ENCODE measurements around the gene SUMF1. TPM values are rescaled to one million over a fixed set of nuclear protein-coding genes. Genes with fewer than 3 reads are reported as not detected.

SUMF1 gene
- total RNA-seq, 2 donors from 2014 or later: 30.7 to 32.7 TPM

DNA sequence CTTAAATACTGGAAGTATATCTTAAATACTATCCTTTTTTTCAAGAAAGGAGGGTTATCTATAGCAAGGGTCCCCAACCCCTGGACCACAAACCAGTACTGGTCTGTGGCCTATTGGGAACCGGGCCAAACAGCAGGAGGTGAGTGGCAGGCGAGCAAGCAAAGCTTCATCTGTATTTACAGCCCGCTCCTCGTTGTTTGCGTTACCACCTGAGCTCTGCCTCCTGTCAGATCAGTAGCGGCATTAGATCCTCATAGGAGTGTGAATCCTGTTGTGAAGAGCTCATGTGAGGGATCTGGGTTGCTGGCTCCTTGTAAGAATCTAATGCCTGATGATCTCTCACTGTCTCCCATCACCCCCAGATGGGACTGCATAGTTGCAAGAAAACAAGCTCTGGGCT, 26.1 kb downstream of the SUMF1 start:
- Histone ChIP-seq H3K36me3 (replicated peaks in 1 of 2; ENCODE audit: insufficient read depth in 1 of 2, low read depth in 2 of 2) (no peaks in the 10 kb centered on the region), H3K4me1 (no peaks in the 10 kb centered on the region), H3K27me3 (no peaks in the 10 kb centered on the region), H3K27ac (no peak overlapping the region), H3K4me3 (no peak overlapping the region), H3K9me3 (no peaks in the 10 kb centered on the region)
- ATAC-seq: no peak
- no peak for TF ChIP-seq POLR2A (IDR thresholded peaks at IDR 0.05)
- TF ChIP-seq, protein P1, sequence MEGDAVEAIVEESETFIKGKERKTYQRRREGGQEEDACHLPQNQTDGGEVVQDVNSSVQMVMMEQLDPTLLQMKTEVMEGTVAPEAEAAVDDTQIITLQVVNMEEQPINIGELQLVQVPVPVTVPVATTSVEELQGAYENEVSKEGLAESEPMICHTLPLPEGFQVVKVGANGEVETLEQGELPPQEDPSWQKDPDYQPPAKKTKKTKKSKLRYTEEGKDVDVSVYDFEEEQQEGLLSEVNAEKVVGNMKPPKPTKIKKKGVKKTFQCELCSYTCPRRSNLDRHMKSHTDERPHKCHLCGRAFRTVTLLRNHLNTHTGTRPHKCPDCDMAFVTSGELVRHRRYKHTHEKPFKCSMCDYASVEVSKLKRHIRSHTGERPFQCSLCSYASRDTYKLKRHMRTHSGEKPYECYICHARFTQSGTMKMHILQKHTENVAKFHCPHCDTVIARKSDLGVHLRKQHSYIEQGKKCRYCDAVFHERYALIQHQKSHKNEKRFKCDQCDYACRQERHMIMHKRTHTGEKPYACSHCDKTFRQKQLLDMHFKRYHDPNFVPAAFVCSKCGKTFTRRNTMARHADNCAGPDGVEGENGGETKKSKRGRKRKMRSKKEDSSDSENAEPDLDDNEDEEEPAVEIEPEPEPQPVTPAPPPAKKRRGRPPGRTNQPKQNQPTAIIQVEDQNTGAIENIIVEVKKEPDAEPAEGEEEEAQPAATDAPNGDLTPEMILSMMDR (IDR thresholded peaks at IDR 0.05): no peak
- intact Hi-C loops (cut with DNase I): no loop called here
- 77 to 82% methylated on average over 6 of the region's 6 CpGs for WGBS, 2 donors
- peak in 1 of 4 donors; percentile 14 for DNase-seq

DNA sequence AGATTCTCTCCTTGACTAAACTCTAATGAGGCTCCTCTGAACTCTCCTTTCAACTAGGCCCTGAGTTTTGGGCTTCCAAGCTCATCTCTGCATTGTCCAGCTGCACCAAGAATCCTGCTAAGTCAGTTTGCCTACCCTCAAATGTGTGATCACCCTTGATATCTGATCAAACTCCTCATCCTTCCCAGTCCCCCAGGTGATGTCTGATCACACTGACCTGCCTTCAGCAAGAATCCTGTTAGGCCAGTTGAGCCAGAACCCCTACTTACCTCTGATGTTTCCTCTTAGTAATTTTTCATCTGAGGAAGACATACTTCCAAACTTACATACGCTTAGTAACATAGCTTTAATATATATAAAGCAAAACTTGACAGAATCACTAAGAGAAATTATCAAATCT, 28.8 kb downstream of the SUMF1 start:
- 87 to 88% methylated on average over 1 of the region's 1 CpG for WGBS, 2 donors
- Histone ChIP-seq H3K36me3 (replicated peaks in 1 of 2; ENCODE audit: insufficient read depth in 1 of 2, low read depth in 2 of 2) (no peaks in the 10 kb centered on the region), H3K27ac (no peak overlapping the region), H3K9me3 (no peaks in the 10 kb centered on the region), H3K4me1 (no peaks in the 10 kb centered on the region), H3K27me3 (no peaks in the 10 kb centered on the region), H3K4me3 (no peak overlapping the region)
- DNase-seq (no peak), ATAC-seq (no peak)
- no peak for TF ChIP-seq POLR2A (IDR thresholded peaks at IDR 0.05)
- TF ChIP-seq, protein P1 (IDR thresholded peaks at IDR 0.05): no peak
- intact Hi-C loops (cut with DNase I): no loop called here

DNA sequence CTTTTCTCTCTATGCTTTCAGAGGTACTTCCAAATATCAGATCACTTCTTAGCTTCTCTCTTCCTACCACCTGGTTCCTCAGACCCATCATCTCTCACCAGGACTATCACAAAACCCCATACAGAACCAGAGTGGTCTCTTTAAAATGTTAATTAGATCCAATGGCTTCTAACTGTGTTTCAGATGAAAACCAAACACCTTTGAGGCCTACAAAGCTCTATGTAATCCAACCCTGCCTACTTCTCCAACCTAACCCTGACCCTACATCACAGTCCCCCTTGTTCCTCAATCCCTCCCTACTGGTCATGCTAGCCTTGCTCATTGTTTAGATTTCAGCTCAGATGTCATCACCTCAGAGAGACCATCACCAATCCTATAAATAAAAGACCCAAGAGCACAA, 34.8 kb downstream of the SUMF1 start:
- Histone ChIP-seq H3K27me3 (no peaks in the 10 kb centered on the region), H3K36me3 (replicated peaks in 1 of 2; ENCODE audit: insufficient read depth in 1 of 2, low read depth in 2 of 2) (no peaks in the 10 kb centered on the region), H3K9me3 (no peaks in the 10 kb centered on the region), H3K4me3 (no peak overlapping the region), H3K27ac (no peak overlapping the region), H3K4me1 (no peaks in the 10 kb centered on the region)
- DNase-seq: no peak
- intact Hi-C loops (cut with DNase I): no loop called here
- ATAC-seq: no peak
- no peak for TF ChIP-seq POLR2A (IDR thresholded peaks at IDR 0.05)

DNA sequence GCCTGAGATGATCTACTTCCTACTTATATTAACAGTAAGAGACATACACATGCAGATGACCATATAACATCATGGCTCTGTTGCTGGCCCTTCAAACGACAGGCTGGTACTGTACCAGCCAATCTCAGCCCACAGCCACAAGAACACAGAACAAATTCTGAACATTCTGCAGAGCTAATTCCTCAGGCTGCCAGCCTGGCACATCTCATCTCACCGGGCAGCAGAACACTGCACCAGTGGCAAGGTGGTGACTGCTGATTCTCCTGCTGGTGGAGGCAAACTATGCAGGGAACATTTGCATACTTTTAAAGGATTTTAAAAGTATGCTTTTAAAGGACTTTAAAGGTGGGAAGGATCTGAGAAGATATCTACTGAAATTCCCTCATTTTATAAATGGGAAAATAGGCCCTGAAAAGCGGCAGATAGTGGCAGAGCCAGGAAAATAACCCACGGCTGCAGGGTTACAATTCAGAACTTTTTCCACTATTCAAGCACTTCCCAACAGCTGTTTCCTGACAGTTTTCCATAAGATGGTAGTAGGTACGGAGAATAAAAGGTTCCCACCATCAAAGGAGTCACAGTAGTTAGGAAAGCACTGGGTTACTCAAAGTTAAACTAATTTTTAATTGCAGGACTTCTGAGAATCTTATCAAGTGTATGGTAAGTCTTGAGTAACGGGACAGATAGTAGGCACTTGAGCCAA, 37.3 kb downstream of the SUMF1 start:
- Histone ChIP-seq H3K27ac (no peak overlapping the region), H3K27me3 (no peaks in the 10 kb centered on the region), H3K4me1 (no peaks in the 10 kb centered on the region), H3K36me3 (replicated peaks in 1 of 2; ENCODE audit: insufficient read depth in 1 of 2, low read depth in 2 of 2) (no peaks in the 10 kb centered on the region), H3K4me3 (no peak overlapping the region), H3K9me3 (no peaks in the 10 kb centered on the region)
- no peak for ATAC-seq
- DNase-seq: no peak
- TF ChIP-seq, protein P1 (IDR thresholded peaks at IDR 0.05): no peak
- TF ChIP-seq POLR2A (IDR thresholded peaks at IDR 0.05): no peak
- intact Hi-C loops (cut with DNase I): no loop called here
- WGBS, 2 donors: 77 to 85% methylated on average over 6 of the region's 6 CpGs

DNA sequence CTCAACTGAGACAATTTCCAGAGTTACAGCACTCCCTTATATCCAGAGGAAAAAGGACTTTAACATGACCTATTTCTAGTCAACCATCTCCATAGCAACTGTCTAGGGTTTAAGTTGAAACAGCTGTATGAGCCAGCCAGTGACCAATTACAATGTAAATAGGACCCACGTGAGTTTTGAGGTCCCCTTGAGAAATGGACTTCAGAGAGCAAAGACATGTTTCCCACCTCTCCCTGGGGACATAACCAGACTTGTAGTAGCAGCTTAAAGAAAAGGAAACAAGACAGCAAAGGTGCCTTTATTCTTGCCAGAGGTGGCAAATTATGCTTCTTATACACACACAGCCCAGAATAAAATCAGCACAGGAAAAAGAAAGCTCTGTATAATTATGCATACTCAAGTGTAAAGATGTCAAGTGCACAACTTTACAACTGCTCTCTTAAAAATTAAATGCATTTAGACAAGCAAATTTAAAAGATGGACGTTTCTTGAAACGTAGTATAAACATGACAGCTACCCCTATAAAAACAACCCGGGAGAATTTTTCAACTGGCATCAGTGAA, 40.2 kb downstream of the SUMF1 start:
- no peak overlapping the region for H3K27ac ChIP-seq
- ATAC-seq (peak; percentile 42), DNase-seq (peak in 1 of 4 donors; percentile 15)
- H3K27me3 ChIP-seq: no peaks in the 10 kb centered on the region
- H3K4me1 ChIP-seq: no peaks in the 10 kb centered on the region
- intact Hi-C loops (cut with DNase I): no loop called here
- no peaks in the 10 kb centered on the region for H3K9me3 ChIP-seq
- H3K4me3 ChIP-seq: no peak overlapping the region
- 51 to 52% methylated on average over 4 of the region's 4 CpGs for WGBS, 2 donors
- no peak for TF ChIP-seq POLR2A (IDR thresholded peaks at IDR 0.05)
- TF ChIP-seq, protein P1 (IDR thresholded peaks at IDR 0.05): no peak
- H3K36me3 ChIP-seq (replicated peaks in 1 of 2; ENCODE audit: insufficient read depth in 1 of 2, low read depth in 2 of 2): no peaks in the 10 kb centered on the region
